GM19023 (cell line): ENCODE measurements around the gene SPRY4.
"Not testable (repeated sequence)": the region's sequence is repeated elsewhere in the genome, so short reads cannot be mapped to it uniquely, and the experiment has no call there.

Experiments used
- ATAC-seq: cut with Tn5 transposase; IDR thresholded peaks from one replicate; pipeline ENCODE4 v1.9.1; 2021; ENCODE audit warnings: mild to moderate bottlenecking, moderate library complexity; ENCODE audit not compliant: unreplicated experiment

Gene SPRY4

DNA sequence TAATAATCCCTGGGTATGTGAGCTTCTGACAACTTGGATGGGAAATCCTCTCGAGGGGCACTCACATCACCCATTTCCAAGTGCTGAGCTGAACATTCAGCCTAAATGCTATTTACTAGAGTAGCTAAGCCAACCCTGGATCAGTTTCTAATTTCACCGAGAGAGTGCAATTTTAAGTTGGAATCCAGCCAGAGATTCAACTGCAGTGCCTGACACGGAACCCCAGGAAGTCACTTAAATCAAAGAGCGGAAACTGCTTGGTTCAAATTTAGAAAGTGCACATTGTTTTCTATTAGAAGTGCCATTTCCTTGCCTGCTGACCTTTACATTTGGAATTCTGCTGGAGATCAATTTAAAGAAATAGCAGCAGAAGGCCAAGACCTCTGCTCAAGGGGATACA, 8.8 kb downstream of the SPRY4 start:
- no peak for ATAC-seq

DNA sequence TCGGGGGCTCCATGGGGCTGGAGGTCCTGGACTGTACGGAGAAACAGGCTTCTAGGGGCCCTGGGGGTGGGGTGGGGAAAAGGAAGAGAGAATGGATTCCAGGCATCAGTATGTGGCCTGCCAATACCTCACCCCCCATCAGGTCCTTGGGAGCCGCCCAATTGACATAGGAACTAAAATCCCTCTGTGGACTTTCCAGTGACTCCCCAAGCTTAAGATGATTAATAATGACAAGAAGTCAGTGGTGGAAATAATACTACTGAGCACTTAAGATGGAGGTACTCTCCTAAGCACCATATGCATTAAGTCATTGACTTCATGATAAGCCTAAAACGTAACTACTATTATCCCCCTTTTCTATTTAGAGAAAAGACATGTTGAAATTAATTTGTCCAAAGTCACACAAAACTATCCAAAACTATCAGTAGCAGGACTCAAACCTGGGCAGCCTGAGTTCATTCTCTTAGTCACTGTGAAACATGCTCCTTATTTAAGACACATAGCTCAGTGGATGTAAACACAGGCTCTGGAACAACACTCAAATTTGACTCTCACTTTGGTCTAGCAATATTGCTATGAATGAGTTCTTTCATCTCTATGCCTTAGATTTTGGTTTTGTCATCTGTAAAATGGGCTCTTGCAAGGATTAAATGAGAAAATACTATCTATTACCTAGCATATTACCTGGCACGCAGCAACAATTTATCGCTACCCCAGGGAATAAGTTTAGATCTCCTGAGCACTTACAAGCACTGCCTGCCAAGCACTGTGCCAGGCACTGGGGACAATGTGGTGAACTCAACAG, 9.5 kb downstream of the SPRY4 start:
- no peak for ATAC-seq

DNA sequence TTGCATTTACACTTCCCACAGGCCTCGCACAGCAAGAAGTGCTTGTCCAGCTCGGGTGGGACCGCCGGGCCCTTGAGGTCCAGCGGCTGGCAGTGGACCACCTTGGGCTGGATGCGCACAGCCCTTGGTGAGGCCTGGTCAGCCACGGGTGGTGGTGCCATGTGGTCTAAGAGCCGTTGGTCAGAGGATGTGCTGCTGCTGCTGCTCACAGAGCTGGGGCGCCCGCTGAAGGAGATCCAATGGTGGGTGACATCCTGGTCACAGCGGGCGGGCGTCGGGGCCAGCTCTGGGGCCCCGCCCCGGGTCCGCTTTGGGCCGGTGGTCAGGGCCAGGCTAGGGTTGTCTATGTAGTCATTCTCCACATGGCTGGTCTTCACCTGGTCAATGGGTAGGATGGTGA, 10.2 kb downstream of the SPRY4 start:
- no peak for ATAC-seq

DNA sequence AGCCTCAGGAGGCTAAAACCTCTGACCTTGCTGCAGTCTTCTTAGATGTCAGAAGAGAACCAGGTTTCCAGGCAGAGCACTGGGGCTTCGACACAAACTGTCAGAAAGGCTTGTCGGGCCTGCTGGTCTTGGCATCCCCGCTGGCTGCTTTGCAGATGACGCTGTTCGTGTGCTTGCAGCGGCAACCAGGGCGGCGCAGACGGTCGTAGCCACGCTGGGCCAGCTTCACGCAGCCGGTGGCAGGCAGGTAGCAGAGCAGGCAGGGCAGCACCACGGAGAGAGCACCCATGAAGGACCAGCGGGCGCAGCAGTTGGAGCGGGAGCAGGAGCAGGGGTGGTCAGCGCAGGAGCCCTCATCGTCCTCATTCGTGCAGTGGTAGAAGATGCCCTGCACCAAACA, 10.7 kb downstream of the SPRY4 start:
- no peak for ATAC-seq

DNA sequence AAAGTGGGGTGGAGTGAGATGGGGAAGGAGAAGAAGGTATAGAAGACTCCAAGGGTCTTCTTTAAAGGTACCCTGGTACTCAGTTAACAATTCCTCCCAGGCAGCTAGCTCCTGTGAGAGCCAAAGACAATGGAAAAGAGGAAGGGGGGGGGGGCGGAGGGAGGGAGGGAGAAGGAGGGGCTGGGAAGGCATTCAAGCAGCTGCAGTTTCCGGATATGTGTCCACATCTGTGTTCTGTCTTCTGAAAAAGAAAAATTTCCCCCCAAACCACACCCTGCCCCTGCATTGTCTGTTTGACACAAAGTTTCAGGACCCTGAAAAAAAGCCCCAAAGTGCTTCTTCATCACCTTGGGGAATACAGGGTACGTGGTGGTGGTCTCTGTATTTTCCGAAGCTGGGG, 11.1 kb downstream of the SPRY4 start:
- ATAC-seq = no peak

DNA sequence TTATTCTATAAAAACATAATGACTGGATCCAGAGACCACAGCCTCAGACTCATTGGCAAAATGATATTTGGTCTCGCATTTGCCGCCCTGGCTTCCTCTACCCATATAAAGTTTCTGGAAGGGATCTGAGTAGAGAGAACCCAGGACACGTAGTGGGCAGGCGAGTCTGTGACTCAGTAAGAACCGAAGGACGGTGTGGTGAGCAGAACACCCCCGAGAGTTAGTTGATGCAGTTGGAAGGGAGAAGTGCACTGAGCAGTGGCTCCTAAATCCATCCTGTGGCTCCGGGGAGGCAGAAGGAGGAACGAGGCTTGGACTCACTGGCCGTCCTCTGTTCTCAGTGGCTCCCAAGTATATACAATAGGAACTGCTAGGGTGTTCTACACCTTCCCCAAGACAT, 11.5 kb downstream of the SPRY4 start:
- ATAC-seq = no peak

DNA sequence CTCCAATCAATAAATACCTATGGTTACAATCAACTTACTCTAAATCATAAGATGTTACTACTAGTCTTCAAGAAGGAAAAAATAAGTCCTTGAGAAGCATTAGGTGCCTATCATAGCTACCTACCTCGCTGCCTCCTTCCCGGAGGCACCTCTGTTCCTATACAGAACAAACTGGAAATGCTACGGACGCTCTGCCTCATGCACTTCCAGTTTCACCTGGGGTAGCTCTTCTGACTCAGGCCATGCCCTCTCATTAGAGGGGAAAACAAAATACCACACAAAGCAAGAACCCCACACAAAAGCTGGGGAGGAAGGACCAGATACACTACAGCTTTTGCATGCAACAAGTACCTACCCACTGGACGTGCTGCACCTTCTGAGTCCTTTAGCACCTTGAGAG, 12.4 kb downstream of the SPRY4 start:
- ATAC-seq = no peak

DNA sequence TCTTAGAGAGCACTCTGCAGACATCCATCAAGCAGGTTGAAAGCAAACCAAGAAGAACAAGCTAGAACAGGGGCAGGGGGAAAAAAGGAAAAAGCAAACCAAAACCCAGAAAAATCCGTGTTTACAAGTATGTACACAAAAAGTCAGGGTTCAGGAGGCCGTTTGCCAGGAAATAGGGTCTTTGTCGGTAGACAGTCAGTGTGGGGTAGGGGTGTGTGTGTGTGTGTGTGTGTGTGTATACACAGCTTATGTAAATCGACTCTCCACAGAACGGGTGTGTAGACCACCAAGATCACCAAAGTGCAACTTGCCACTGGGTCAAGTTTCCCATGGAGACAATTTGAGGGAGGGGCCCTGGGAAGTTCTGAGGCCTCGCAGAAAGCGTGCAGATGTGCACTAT, 13.1 kb downstream of the SPRY4 start:
- ATAC-seq = no peak

DNA sequence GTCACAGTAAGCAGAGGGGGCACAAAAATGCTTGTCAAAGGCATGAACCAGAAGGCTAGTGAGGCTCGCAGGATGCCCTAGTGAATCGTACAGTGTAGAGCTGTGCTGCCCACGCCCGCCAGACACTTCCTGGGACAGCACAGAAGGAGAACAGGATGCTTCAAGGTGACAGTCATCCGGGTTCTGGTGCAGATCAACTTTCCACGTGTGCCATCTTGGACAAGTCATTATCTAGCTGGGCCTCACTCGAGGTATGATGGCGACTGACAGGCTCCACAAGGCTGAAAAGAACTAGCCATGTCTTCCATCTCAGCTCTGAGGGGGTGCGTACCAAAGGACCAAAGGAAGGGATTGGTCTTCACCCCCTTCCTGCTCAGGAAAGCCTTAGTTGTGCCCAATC, 14.0 kb downstream of the SPRY4 start:
- no peak for ATAC-seq

DNA sequence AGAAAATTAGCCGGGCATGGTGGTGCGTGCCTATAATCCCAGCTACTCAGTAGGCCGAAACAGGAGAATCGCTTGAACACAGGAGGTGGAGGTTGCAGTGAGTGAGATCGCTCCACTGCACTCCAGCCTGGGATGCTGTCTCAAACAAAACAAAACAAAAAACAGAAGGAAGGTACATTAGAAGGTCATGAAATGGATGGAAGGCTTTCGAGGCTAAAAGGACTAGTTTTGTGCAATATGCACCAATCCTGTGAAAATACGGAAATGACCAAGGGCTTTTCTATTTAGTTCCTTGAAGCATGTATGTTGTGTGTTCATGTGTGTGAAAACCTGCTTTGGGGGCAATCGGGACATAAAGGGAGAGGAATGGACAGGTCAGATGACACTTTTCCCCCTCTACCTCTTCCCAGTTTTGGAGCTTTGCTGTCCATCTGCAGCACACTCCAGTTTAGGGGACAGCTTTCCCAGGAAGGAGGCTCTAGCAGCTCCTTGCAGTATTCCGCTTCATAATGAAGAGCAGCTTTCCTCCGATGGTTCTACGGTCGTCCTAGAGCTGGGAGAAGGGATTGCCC, 15.0 kb downstream of the SPRY4 start:
- ATAC-seq = no peak

DNA sequence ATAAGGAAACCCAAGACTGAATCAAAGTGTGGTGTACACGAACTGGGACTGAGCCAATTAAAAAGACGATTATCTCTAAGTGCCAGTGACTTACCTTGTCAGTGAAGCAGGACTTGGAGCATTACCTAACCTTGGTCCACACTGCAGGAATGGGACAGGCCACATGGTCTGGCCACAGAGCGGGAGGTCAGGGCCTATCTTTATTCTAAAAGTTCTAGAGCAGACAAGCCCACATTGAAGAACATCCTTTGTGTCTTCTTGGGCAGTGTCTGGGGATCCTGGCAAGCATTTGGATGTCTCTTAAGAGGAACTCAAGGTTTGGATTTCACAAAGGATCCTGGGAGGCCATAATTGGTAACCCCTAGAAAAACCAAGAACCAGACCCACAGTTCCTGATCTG, 16.5 kb downstream of the SPRY4 start:
- no peak for ATAC-seq

DNA sequence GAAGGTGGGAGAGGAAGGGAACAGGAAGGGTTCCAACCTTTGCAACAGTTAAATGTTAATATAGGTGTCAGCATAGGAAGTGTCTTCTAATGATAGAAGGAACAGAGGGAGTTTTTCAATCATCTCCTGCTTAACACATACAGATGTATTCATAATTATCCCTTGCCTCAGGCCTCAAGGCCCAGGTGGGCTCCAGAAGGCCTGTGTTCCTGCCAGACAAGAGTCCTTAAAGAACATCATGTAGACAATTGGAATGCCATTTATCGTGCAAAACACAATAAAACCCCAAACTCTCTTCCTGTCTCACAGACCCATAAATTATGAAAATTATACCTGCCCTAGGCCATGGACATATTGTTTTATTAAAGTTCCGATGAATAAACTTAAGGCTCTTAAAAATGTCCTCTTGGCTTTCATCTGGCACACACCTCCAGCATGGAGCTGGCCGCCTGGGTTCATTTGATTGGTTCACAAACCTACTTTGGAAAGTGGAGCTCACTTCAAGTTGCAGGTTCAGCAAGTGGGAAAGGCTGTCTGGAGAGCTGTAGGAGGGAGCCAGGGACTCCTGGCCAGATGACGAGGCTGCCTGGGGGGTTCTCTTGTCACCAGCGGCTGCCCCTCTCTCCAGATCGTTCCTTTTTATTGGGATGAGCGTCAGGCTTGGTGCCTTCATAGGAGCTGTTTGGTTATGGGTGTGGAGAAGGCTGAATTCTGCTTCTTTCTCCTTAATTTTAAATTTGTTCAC, 17.5 kb downstream of the SPRY4 start:
- no peak for ATAC-seq

DNA sequence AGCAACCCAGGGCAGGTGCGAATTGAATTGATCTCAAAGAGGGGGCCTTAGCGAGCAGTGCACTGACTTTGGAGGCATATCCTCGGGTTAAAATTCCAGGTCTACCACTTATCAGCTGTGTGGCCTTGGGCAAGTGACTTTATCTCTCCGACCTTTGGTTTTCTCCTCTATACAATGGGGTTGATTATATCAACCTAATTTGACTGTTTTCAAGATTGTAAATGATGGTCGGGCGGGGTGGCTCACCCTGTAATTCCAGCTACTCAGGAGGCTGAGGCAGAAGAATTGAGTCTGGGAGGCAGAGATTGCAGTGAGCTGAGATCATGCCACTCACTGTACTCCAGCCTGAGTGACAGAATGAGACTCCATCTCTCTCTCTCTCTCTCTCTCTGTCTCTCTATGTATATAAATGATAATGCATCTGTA, 18.7 kb downstream of the SPRY4 start:
- no peak for ATAC-seq

DNA sequence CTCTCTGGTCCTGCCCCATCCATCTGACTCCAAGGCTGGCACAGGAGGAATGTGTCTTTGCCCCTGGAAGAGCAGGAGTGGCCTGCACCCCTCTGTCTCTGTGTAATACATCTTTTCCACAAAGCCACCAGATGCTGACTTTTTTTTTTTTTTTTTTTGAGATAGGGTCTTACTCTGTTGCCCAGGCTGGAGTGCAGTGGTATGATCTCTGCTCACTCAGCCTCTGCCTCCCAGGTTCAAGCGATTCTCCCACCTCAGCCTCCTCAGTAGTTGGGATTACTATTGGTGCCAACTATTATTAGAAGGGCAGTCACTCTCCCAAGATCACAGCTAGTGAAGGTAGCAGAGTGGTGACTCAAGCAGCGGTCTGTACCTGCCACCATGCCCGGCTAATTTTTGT, 19.6 kb downstream of the SPRY4 start:
- ATAC-seq = no peak

DNA sequence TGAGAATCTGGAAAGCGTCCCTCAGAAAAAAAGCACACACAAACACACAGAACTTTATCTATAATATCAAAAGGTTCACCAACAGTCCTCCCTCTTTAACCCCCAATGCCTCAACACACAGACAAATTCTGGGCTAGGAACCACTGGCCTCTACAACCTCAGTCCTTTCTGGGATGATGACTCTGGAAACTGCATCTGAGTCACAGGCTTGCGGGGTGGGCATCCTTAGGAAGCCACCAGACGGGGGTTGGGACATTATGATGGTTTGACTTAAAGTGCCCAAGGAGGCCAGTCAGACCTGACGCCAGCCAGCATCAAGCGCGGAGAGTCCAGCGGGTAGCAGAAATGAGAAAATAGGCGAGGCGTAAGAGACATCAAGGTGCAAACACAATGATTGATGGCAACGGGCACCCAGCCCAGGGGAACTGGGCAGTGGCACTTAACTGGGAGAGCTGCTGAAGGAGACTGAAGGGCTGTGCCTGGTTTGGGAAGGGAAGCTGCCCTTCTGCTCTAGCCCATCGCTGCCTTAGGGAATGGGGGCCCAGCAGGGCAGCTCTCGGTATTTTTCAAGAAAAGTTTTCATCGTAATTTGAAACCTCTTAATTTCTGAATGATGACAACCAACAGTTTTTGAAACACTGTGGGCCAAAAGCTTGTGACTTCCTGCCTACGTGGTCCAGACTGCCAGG, 20.7 kb downstream of the SPRY4 start:
- no peak for ATAC-seq

DNA sequence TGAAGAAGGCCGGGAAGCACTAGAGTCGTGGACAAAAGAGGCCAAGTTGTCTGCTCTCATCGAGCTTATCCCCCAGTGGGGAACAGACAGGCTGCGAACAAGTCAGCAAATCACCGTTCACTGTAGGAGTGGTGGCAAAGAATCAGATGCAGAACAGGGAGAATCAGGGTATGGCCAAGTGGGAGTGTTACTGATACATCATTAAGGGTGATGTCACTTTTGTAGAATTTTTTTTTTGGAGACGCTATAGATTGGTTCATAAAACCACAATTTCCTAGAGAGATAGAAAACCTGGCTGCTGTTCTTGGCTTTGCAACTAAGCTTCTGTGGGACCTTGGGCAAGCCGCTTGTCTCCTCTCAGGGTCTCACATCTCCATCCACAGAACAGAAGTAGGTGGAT, 21.3 kb downstream of the SPRY4 start:
- no peak for ATAC-seq

DNA sequence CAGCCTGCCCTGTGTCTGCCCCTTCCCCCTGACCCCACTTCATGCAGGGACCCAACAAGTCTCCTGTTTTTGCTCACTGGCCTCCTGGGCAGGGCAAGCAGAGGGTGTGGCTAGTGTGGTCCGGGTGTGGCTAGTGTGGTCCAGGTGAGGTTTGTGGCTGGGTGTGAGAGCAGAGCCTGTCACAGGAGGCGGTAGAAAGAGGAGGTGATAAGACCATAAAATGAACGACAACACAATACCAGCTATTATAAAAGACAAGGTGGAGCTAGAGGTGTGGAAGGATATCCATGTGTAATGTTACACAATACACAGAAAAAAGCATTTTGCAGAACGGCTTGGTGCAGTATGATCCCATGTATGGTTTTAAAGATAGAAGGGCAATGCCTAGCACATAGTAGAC, 23.3 kb downstream of the SPRY4 start:
- ATAC-seq = no peak

DNA sequence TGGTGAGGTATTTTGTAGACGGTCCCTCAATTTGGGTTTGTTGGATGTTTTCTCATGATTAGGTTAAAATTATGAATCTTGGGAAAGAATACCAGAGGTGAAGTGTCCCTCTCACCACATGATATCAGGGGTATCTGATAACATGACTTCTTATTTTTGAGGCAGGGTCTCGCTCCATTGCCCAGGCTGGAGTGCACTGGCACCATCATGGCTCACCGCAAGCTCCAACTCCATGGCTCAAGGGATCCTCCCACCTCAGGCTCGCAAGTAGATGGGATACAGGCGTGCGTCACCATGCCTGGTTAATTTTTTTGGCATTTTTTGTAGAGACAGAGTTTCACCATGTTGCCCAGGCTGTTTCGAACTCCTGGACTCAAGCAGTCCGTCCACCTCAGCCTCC, 24.1 kb downstream of the SPRY4 start:
- no peak for ATAC-seq

DNA sequence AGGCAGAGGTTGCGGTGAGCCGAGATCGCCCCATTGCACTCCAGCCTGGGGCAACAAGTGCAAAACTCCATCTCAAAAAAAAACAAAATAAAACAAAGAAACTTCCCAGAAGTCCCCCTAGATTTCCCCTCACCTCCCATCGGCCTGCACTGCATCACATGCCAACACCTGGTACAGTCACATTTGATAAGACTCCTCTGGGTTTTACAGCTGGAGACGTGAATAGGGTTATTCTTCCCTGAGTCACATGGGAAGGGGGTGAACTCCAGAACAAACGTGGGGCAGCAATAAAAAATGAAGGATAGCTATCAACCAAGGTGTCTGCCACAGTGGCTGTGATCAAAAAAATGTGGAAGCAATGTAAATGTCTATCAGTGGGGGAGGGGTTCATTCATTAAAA, 26.0 kb downstream of the SPRY4 start:
- ATAC-seq = no peak

DNA sequence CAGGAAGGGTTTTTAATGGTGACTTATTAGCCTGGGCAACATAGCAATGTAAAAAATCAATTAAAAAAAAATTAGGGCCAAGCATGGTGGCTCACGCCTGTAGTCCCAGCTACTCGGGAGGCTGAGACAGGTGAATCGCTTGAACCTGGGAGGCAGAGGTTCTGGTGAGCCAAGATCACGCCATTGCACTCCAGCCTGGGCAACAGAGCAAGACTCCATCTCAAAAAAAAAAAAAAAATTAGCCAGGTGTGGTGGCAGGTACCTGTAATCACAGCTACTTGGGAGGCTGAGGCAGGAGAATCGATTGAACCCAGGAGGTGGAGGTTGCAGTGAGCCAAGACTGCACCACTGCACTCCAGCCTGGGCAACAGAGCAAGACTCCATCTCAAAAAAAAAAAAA, 27.0 kb downstream of the SPRY4 start:
- not testable (repeated sequence) for ATAC-seq

DNA sequence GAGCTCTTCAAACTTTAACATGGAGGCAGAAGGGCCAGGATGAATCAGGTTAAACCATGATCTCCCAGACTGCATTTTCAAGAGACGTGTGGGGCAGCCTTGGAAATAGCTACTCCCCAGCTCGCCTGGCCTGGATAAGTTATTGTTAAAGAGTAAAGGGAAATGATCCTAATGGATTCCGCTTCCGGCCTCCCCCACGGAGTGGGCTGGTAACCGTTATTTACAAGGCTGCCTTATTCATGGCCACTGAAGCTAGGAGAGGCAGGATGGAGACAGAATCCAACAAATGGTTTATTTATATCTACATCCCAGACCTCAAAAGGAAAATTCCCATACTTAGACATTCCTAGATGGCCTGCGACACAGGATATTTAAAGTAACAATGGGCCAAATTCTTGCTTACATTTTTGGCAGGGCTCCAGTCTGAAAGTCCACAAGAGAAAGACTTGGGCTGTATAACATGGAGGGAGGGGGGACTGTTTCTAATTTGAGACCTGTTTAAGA, 27.9 kb downstream of the SPRY4 start:
- no peak for ATAC-seq
